IPS DF 4.7 (cell line): Measurements from ENCODE around the gene MRGPRD.
"Not testable (repeated sequence)": the region's sequence is repeated elsewhere in the genome, so short reads cannot be mapped to it uniquely, and the experiment has no call there.

ENCODE experiments used
- DNase-seq: peaks from one replicate; pipeline ENCODE4 v3.0.0-alpha.2; 2013; ENCODE audit warnings: low spot score; ENCODE audit errors: extremely low read depth

The MRGPRD gene

GRCh38 chr11:68994161-68994893, 13.5 kb upstream of the MRGPRD start:
- no peak for DNase-seq

GRCh38 chr11:68993546-68993945, 12.8 kb upstream of the MRGPRD start:
- no peak for DNase-seq

GRCh38 chr11:68992743-68993255, 12.0 kb upstream of the MRGPRD start:
- no peak for DNase-seq

- DNase-seq, result no peak
These were observed 10.4 kb upstream of the MRGPRD start for GRCh38 chr11:68990995-68991780.

- DNase-seq, result no peak
These were observed 9.3 kb upstream of the MRGPRD start for GRCh38 chr11:68989936-68990606.

GRCh38 chr11:68988491-68988890, 7.7 kb upstream of the MRGPRD start:
- DNase-seq, result no peak

GRCh38 chr11:68987211-68987610, 6.4 kb upstream of the MRGPRD start:
- no peak for DNase-seq

- DNase-seq, result no peak
These were observed 3.0 kb upstream of the MRGPRD start for GRCh38 chr11:68983801-68984200.

- DNase-seq, result no peak
These were observed 1.3 kb upstream of the MRGPRD start for GRCh38 chr11:68982134-68982533.

GRCh38 chr11:68979931-68980775, 633 bp downstream of the MRGPRD start:
- no peak for DNase-seq

- DNase-seq, result no peak
These were observed 1.7 kb downstream of the MRGPRD start for GRCh38 chr11:68978931-68979594.

- DNase-seq, result no peak
These were observed 2.2 kb downstream of the MRGPRD start for GRCh38 chr11:68978626-68978930.

- no peak for DNase-seq
These were observed 2.8 kb downstream of the MRGPRD start for GRCh38 chr11:68977781-68978625.

- no peak for DNase-seq
These were observed 4.2 kb downstream of the MRGPRD start for GRCh38 chr11:68976563-68976962.

GRCh38 chr11:68976095-68976494, 4.7 kb downstream of the MRGPRD start:
- DNase-seq, result no peak

- peak; percentile 30 for DNase-seq
These were observed 6.2 kb downstream of the MRGPRD start for GRCh38 chr11:68974421-68975194.

GRCh38 chr11:68973706-68974105, 7.1 kb downstream of the MRGPRD start:
- not testable (repeated sequence) for DNase-seq

- no peak for DNase-seq
These were observed 7.6 kb downstream of the MRGPRD start for GRCh38 chr11:68973219-68973618.
